ENCODE results near the gene WDR64. TPM values are rescaled to one million over a fixed set of nuclear protein-coding genes. Genes with fewer than 3 reads are reported as not detected.

The WDR64 gene
- total and polyA plus RNA-seq, 2 of the 4 experiments (the other 2 are of a cell fraction), result not detected

GRCh38 chr1:241776911-241777310 lies 124.8 kb downstream of the WDR64 start:
- Histone ChIP-seq H4K5ac (ENCODE audit: low read depth, low read length) (no peak overlapping the region), H2AFZ (replicated peaks; ENCODE audit: low read length, poor library complexity) (no peak overlapping the region), H3K4me3 (ENCODE audit: insufficient read depth, low read depth, low read length) (no peak overlapping the region), H3K9ac (ENCODE audit: low read depth, low read length) (no peak overlapping the region), H4K8ac (ENCODE audit: low read depth in 2 of 2, low read length in 2 of 2) (no peak overlapping the region), H2BK120ac (ENCODE audit: low read depth, low read length) (no peak overlapping the region), H4K20me1 (ENCODE audit: insufficient read depth, low read length) (no peaks in the 10 kb centered on the region), H3K4me2 (ENCODE audit: low read depth, low read length) (no peak overlapping the region), H3K4me1 (ENCODE audit: control insufficient read depth, insufficient read depth, low read length) (no peaks in the 10 kb centered on the region), H3K4ac (ENCODE audit: low read depth, low read length) (no peak overlapping the region), H2BK15ac (ENCODE audit: low read depth, low read length) (no peak overlapping the region), H3K27me3 (ENCODE audit: control insufficient read depth, insufficient read depth, low read length) (no peaks in the 10 kb centered on the region; the same call in 1 of the 2 replicates), H4K91ac (ENCODE audit: insufficient read depth, low read depth, low read length) (no peak overlapping the region), H3K23ac (ENCODE audit: low read depth, low read length) (no peak overlapping the region), H3K9me1 (ENCODE audit: insufficient read depth, low read length) (no peaks in the 10 kb centered on the region), H3K27ac (ENCODE audit: insufficient read depth, low read length) (no peak overlapping the region), H2BK20ac (ENCODE audit: low read depth, low read length) (no peak overlapping the region), H2AK9ac (replicated peaks; ENCODE audit: low read depth, low read length, poor library complexity) (no peak overlapping the region), H2BK5ac (ENCODE audit: low read depth, low read length, poor library complexity, severe bottlenecking) (no peak overlapping the region), H3K9me3 (ENCODE audit: control insufficient read depth, insufficient read depth, low read length) (no peaks in the 10 kb centered on the region), H3K36me3 (ENCODE audit: control insufficient read depth, insufficient read depth, low read length) (no peaks in the 10 kb centered on the region), H3K14ac (replicated peaks; ENCODE audit: low read depth, low read length) (no peak overlapping the region), H3K79me1 (ENCODE audit: low read depth in 1 of 2, low read length in 2 of 2) (no peaks in the 10 kb centered on the region), H3K56ac (ENCODE audit: extremely low read depth, insufficient read depth, low read length) (no peak overlapping the region), H3K18ac (ENCODE audit: low read depth, low read length) (no peak overlapping the region), H2AK5ac (ENCODE audit: low read depth, low read length) (no peak overlapping the region)
- no TSS peak for BruUV-seq (replicated peaks)
- DNase-seq (no peak), ATAC-seq (ENCODE audit: low read depth) (no peak)
- in situ Hi-C loops (cut with MboI; ENCODE audit: low sequenced_read_pairs), result no loop called here
- POLR2A ChIA-PET (ENCODE audit: unreplicated experiment), result no interaction called here
- dilution Hi-C loops (cut with HindIII; ENCODE audit: low sequenced_read_pairs, unreplicated experiment), result no loop called here
- intact Hi-C loops (cut with micrococcal nuclease), result no loop called here
- TF ChIP-seq RAD21 (IDR thresholded peaks at IDR 0.05; ENCODE audit: low read length) (no peak), FOS (IDR thresholded peaks at IDR 0.05; ENCODE audit: low read depth, low read length) (no peak), RCOR1 (IDR thresholded peaks at IDR 0.05; ENCODE audit: insufficient replicate concordance, low read length) (no peak), RFX5 (IDR thresholded peaks at IDR 0.05; ENCODE audit: low read depth, low read length) (no peak), BHLHE40 (IDR thresholded peaks at IDR 0.05; ENCODE audit: low read depth, low read length) (no peak), MAZ (IDR thresholded peaks at IDR 0.05; ENCODE audit: borderline replicate concordance, low read depth, low read length) (no peak), MAFK (IDR thresholded peaks at IDR 0.05; ENCODE audit: low read depth, low read length) (no peak), CTCF (conservative IDR thresholded peaks at IDR 0.05; ENCODE audit: low read depth, low read length) (no peak), POLR2A (IDR thresholded peaks at IDR 0.05; ENCODE audit: low read depth, low read length) (no peak), ELK1 (IDR thresholded peaks at IDR 0.05; ENCODE audit: borderline replicate concordance, low read depth, low read length) (no peak), SMC3 (IDR thresholded peaks at IDR 0.05; ENCODE audit: low read depth, low read length) (no peak), NFE2L2 (IDR thresholded peaks at IDR 0.05; ENCODE audit: low read depth, low read length) (no peak), USF2 (IDR thresholded peaks at IDR 0.05; ENCODE audit: low read depth, low read length) (no peak), CHD1 (IDR thresholded peaks at IDR 0.05; ENCODE audit: low read depth, low read length) (no peak), MXI1 (IDR thresholded peaks at IDR 0.05; ENCODE audit: borderline replicate concordance, low read depth, low read length) (no peak), CEBPB (IDR thresholded peaks at IDR 0.05; ENCODE audit: low read depth, low read length) (no peak)
- CTCF ChIA-PET, result no interaction called here
